ENCODE measurements around the gene MAG.

MAG gene

DNA sequence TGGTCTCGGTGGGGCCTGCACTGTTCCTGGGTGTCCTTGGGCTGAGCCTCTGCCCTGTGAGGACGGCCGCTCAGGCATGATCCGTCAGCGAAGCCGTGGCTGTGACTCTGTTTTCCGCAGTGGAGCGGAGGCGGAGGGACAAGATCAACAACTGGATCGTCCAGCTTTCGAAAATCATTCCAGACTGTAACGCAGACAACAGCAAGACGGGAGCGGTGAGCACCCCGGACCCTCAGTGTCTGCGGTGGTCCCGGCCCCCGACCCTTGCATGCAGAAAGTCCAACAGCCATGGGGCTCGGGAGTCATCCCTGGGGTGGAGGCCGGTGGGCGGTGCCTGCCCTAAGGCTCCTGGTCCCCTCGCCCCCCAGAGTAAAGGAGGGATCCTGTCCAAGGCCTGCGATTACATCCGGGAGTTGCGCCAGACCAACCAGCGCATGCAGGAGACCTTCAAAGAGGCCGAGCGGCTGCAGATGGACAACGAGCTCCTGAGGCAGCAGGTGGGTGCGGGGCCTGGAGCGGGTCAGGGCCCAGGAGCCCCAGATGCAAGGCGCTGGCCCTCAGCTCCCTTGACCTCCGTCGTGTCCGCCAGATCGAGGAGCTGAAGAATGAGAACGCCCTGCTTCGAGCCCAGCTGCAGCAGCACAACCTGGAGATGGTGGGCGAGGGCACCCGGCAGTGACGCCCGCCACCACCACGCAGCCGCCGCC lies 13.2 kb upstream of the MAG start:
- Histone ChIP-seq H3K27me3 (ENCODE audit: insufficient read depth, low read length) (peaks cover 5% of the 10 kb centered on the region; the same call in 1 of the 2 replicates), H3K4me2 (ENCODE audit: low read length) (no peak overlapping the region)
- TF ChIP-seq CTCF (IDR thresholded peaks at IDR 0.05; ENCODE audit: low read length) (no peak), EZH2 (IDR thresholded peaks at IDR 0.05; ENCODE audit: borderline replicate concordance, low read length) (no peak)

GRCh38 chr19:35279374-35279773 lies 12.6 kb upstream of the MAG start:
- Histone ChIP-seq H2AFZ (ENCODE audit: low read length) (no peak overlapping the region), H3K4me3 (ENCODE audit: low read depth, low read length, poor library complexity, severe bottlenecking) (no peak overlapping the region), H3K9me2 (ENCODE audit: low read depth, low read length) (no peaks in the 10 kb centered on the region), H3K79me2 (ENCODE audit: insufficient read depth, low read length) (no peaks in the 10 kb centered on the region), H3K27ac (ENCODE audit: low read depth, low read length, poor library complexity, severe bottlenecking) (no peak overlapping the region), H3K27me3 (ENCODE audit: insufficient read depth, low read length) (peaks cover 5% of the 10 kb centered on the region; the same call in 1 of the 2 replicates), H3K9me3 (ENCODE audit: low read length) (no peaks in the 10 kb centered on the region), H3K36me3 (ENCODE audit: insufficient read depth, low read length) (peaks cover 47% of the 10 kb centered on the region), H4K20me1 (ENCODE audit: insufficient read depth, low read length) (no peaks in the 10 kb centered on the region), H3K4me1 (ENCODE audit: insufficient read depth, low read length, severe bottlenecking) (peaks cover 9% of the 10 kb centered on the region), H3K4me2 (ENCODE audit: low read length) (no peak overlapping the region), H3F3A (ENCODE audit: insufficient read depth, low read length) (no peaks in the 10 kb centered on the region; the same call in 1 of the 2 replicates), H3K9ac (ENCODE audit: low read length) (no peak overlapping the region)
- TF ChIP-seq CTCF (IDR thresholded peaks at IDR 0.05; ENCODE audit: low read length) (no peak), EZH2 (IDR thresholded peaks at IDR 0.05; ENCODE audit: borderline replicate concordance, low read length) (no peak)

More for the DNA sequence above, 13.2 kb upstream of the MAG start:
- Histone ChIP-seq H3K9ac (ENCODE audit: low read length) (no peak overlapping the region), H3K36me3 (ENCODE audit: insufficient read depth, low read length) (peaks cover 54% of the 10 kb centered on the region), H3K9me3 (ENCODE audit: low read length) (no peaks in the 10 kb centered on the region), H3K79me2 (ENCODE audit: insufficient read depth, low read length) (no peaks in the 10 kb centered on the region), H4K20me1 (ENCODE audit: insufficient read depth, low read length) (no peaks in the 10 kb centered on the region), H3K4me3 (ENCODE audit: low read depth, low read length, poor library complexity, severe bottlenecking) (no peak overlapping the region), H3K27ac (ENCODE audit: low read depth, low read length, poor library complexity, severe bottlenecking) (no peak overlapping the region), H3F3A (ENCODE audit: insufficient read depth, low read length) (no peaks in the 10 kb centered on the region; the same call in 1 of the 2 replicates), H3K9me2 (ENCODE audit: low read depth, low read length) (no peaks in the 10 kb centered on the region), H2AFZ (ENCODE audit: low read length) (no peak overlapping the region), H3K4me1 (ENCODE audit: insufficient read depth, low read length, severe bottlenecking) (peaks cover 9% of the 10 kb centered on the region)

DNA sequence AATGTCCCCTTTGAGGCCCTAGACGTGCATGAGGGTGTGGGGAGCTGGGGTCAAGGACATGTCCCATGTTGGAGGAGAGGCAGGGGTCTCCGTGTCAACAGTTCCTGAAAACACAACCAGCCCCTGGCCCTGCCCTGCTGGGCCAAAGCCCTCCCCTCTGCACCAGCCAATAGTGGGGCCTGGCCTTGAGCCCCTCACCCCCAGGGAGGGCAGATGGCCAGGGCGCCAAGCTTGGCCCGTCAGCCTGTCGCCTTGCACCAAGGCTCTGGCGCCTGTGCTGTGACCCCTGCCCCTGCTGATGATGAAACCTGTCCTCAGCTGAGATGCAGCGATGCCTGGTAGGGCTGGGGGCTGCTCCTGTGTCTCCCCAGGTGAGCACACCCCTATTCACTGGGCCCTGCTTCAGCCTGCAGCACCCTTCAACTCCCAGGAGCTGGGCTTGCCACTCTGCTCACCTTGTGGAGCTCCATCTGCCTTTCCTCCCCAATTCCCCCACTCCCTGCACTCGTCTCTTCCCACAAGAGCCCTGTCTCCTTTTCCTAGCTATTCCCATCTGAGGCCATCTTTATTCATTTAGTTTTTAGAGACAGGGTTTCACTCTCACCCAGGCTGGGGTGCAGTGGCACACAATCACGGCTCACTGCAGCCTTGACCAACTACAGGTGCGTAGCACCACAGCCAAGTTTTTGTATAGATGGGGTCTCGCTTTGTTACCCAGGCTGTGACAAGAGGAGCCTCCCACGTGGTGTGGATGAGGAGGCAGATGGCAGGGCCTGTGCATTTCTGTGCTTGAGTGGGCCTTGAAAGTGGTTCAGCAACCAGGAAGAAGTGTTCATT lies 11.8 kb upstream of the MAG start:
- Histone ChIP-seq H3K9me2 (ENCODE audit: low read depth, low read length) (no peaks in the 10 kb centered on the region), H2AFZ (ENCODE audit: low read length) (no peak overlapping the region), H3K9me3 (ENCODE audit: low read length) (no peaks in the 10 kb centered on the region), H3K4me1 (ENCODE audit: insufficient read depth, low read length, severe bottlenecking) (peaks cover 9% of the 10 kb centered on the region), H3K79me2 (ENCODE audit: insufficient read depth, low read length) (no peaks in the 10 kb centered on the region), H3K27me3 (ENCODE audit: insufficient read depth, low read length) (peaks cover 5% of the 10 kb centered on the region; the same call in 1 of the 2 replicates), H3K36me3 (ENCODE audit: insufficient read depth, low read length) (peaks cover 40% of the 10 kb centered on the region), H3F3A (ENCODE audit: insufficient read depth, low read length) (no peaks in the 10 kb centered on the region; the same call in 1 of the 2 replicates), H3K27ac (ENCODE audit: low read depth, low read length, poor library complexity, severe bottlenecking) (no peak overlapping the region), H3K4me2 (ENCODE audit: low read length) (no peak overlapping the region), H4K20me1 (ENCODE audit: insufficient read depth, low read length) (no peaks in the 10 kb centered on the region), H3K4me3 (ENCODE audit: low read depth, low read length, poor library complexity, severe bottlenecking) (no peak overlapping the region), H3K9ac (ENCODE audit: low read length) (no peak overlapping the region)
- no peak for TF ChIP-seq EZH2 (IDR thresholded peaks at IDR 0.05; ENCODE audit: borderline replicate concordance, low read length)
- no peak for TF ChIP-seq CTCF (IDR thresholded peaks at IDR 0.05; ENCODE audit: low read length)

Data from OCI-LY1 (cell line).